ENCODE measurements around the gene SUPT4H1. TPM values are rescaled to one million over a fixed set of nuclear protein-coding genes. Genes with fewer than 3 reads are reported as not detected.
"Not testable (repeated sequence)": the region's sequence is repeated elsewhere in the genome, so short reads cannot be mapped to it uniquely, and the experiment has no call there.

The SUPT4H1 gene
- total RNA-seq (2014; rRNA removed; shearing (Covaris generic)): 61.2 and 61.3 TPM in 2 replicates

GRCh38 chr17:58351831-58352595, at the start of gene SUPT4H1:
SUPT4H1 (minus strand) TSS chr17:58352201; CDS start chr17:58352135, 66 bp downstream.
- peak within 1 kb of the TSS; percentile 84 for H3K4me3 ChIP-seq
- peak; percentile 89 to 90 for DNase-seq
- peak within 1 kb of the TSS; percentile 40 for H3K27ac ChIP-seq
- H3K27me3 ChIP-seq: peaks cover 1% of the 10 kb centered on the region; the same call in 1 of the 2 replicates
- no peaks in the 10 kb centered on the region for H3K4me1 ChIP-seq
- peaks cover 14% of the 10 kb centered on the region for H3K36me3 ChIP-seq
- H3K9me3 ChIP-seq (replicated peaks): no peaks in the 10 kb centered on the region

- no peaks in the 10 kb centered on the region for H3K36me3 ChIP-seq
- no peaks in the 10 kb centered on the region for H3K9me3 ChIP-seq (replicated peaks)
- H3K4me3 ChIP-seq: no peak overlapping the region
- peaks cover 26% of the 10 kb centered on the region for H3K4me1 ChIP-seq
- H3K27me3 ChIP-seq: no peaks in the 10 kb centered on the region
- DNase-seq: no peak
- H3K27ac ChIP-seq: no peak overlapping the region
These were observed 49.3 kb upstream of the SUPT4H1 start for GRCh38 chr17:58401287-58401686.

GRCh38 chr17:58400826-58401225, 48.8 kb upstream of the SUPT4H1 start:
- no peaks in the 10 kb centered on the region for H3K36me3 ChIP-seq
- peaks cover 26% of the 10 kb centered on the region for H3K4me1 ChIP-seq
- H3K27me3 ChIP-seq: no peaks in the 10 kb centered on the region; the same call in 1 of the 2 replicates

GRCh38 chr17:58399974-58400373, 48.0 kb upstream of the SUPT4H1 start:
- no peaks in the 10 kb centered on the region; the same call in 1 of the 2 replicates for H3K27me3 ChIP-seq
- H3K4me3 ChIP-seq: no peak overlapping the region

More at GRCh38 chr17:58400826-58401225, 48.8 kb upstream of the SUPT4H1 start:
- no peak for DNase-seq
- H3K27ac ChIP-seq: no peak overlapping the region
- H3K9me3 ChIP-seq (replicated peaks): no peaks in the 10 kb centered on the region
- no peak overlapping the region for H3K4me3 ChIP-seq

GRCh38 chr17:58398574-58399266, 46.7 kb upstream of the SUPT4H1 start:
- no peaks in the 10 kb centered on the region for H3K36me3 ChIP-seq
- no peak for DNase-seq
- no peak overlapping the region for H3K4me3 ChIP-seq
- H3K27ac ChIP-seq: no peak overlapping the region
- H3K27me3 ChIP-seq: no peaks in the 10 kb centered on the region; the same call in none of the 2 replicates
- H3K4me1 ChIP-seq: peaks cover 26% of the 10 kb centered on the region
- no peaks in the 10 kb centered on the region for H3K9me3 ChIP-seq (replicated peaks)

More at GRCh38 chr17:58399974-58400373, 48.0 kb upstream of the SUPT4H1 start:
- DNase-seq: no peak
- Histone ChIP-seq H3K27ac (no peak overlapping the region), H3K36me3 (no peaks in the 10 kb centered on the region), H3K4me1 (peaks cover 26% of the 10 kb centered on the region), H3K9me3 (replicated peaks) (no peaks in the 10 kb centered on the region)

GRCh38 chr17:58397421-58397820, 45.4 kb upstream of the SUPT4H1 start:
- not testable (repeated sequence) for H3K36me3 ChIP-seq; H3K27ac ChIP-seq; H3K27me3 ChIP-seq; H3K9me3 ChIP-seq (replicated peaks); H3K4me3 ChIP-seq; DNase-seq
- H3K4me1 ChIP-seq: peaks cover 13% of the 10 kb centered on the region

GRCh38 chr17:58396173-58396572, 44.2 kb upstream of the SUPT4H1 start:
- Histone ChIP-seq H3K27ac (no peak overlapping the region), H3K27me3 (peaks cover 2% of the 10 kb centered on the region)

GRCh38 chr17:58394534-58395223, 42.7 kb upstream of the SUPT4H1 start:
- DNase-seq: no peak
- Histone ChIP-seq H3K4me3 (no peak overlapping the region), H3K36me3 (no peaks in the 10 kb centered on the region), H3K27ac (no peak overlapping the region), H3K4me1 (peaks cover 6% of the 10 kb centered on the region; the same call in 1 of the 2 replicates), H3K27me3 (peaks cover 12% of the 10 kb centered on the region), H3K9me3 (replicated peaks) (no peaks in the 10 kb centered on the region)

More at GRCh38 chr17:58396173-58396572, 44.2 kb upstream of the SUPT4H1 start:
- Histone ChIP-seq H3K4me3 (no peak overlapping the region), H3K9me3 (replicated peaks) (no peaks in the 10 kb centered on the region), H3K36me3 (no peaks in the 10 kb centered on the region), H3K4me1 (peaks cover 9% of the 10 kb centered on the region; the same call in 1 of the 2 replicates)
- DNase-seq: no peak

GRCh38 chr17:58391302-58391984, 39.4 kb upstream of the SUPT4H1 start:
- DNase-seq: peak; percentile 71 to 78

GRCh38 chr17:58390884-58391283, 38.9 kb upstream of the SUPT4H1 start:
- H3K36me3 ChIP-seq: no peaks in the 10 kb centered on the region
- H3K4me1 ChIP-seq: peaks cover 6% of the 10 kb centered on the region; the same call in 1 of the 2 replicates
- no peak overlapping the region for H3K4me3 ChIP-seq
- no peaks in the 10 kb centered on the region for H3K9me3 ChIP-seq (replicated peaks)
- peaks cover 12% of the 10 kb centered on the region for H3K27me3 ChIP-seq
- H3K27ac ChIP-seq: no peak overlapping the region
- DNase-seq: no peak

More at GRCh38 chr17:58391302-58391984, 39.4 kb upstream of the SUPT4H1 start:
- peaks cover 12% of the 10 kb centered on the region for H3K27me3 ChIP-seq
- no peak overlapping the region for H3K4me3 ChIP-seq
- no peaks in the 10 kb centered on the region for H3K36me3 ChIP-seq
- no peaks in the 10 kb centered on the region for H3K9me3 ChIP-seq (replicated peaks)
- no peak overlapping the region for H3K27ac ChIP-seq
- peaks cover 6% of the 10 kb centered on the region; the same call in 1 of the 2 replicates for H3K4me1 ChIP-seq

- H3K9me3 ChIP-seq (replicated peaks): no peaks in the 10 kb centered on the region
- peaks cover 12% of the 10 kb centered on the region for H3K27me3 ChIP-seq
- DNase-seq: no peak
These were observed 36.5 kb upstream of the SUPT4H1 start for GRCh38 chr17:58388302-58389190.

GRCh38 chr17:58387834-58388233, 35.8 kb upstream of the SUPT4H1 start:
- Histone ChIP-seq H3K4me3 (no peak overlapping the region), H3K36me3 (no peaks in the 10 kb centered on the region), H3K27me3 (peaks cover 12% of the 10 kb centered on the region), H3K4me1 (peaks cover 6% of the 10 kb centered on the region; the same call in 1 of the 2 replicates), H3K9me3 (replicated peaks) (no peaks in the 10 kb centered on the region), H3K27ac (no peak overlapping the region)
- DNase-seq: no peak

More at GRCh38 chr17:58388302-58389190, 36.5 kb upstream of the SUPT4H1 start:
- Histone ChIP-seq H3K27ac (no peak overlapping the region), H3K4me3 (no peak overlapping the region), H3K36me3 (no peaks in the 10 kb centered on the region), H3K4me1 (peaks cover 6% of the 10 kb centered on the region; the same call in 1 of the 2 replicates)

- no peaks in the 10 kb centered on the region for H3K36me3 ChIP-seq
- peaks cover 5% of the 10 kb centered on the region; the same call in 1 of the 2 replicates for H3K4me1 ChIP-seq
- peaks cover 12% of the 10 kb centered on the region for H3K27me3 ChIP-seq
- no peak overlapping the region for H3K27ac ChIP-seq
- no peak overlapping the region for H3K4me3 ChIP-seq
- DNase-seq: no peak
- no peaks in the 10 kb centered on the region for H3K9me3 ChIP-seq (replicated peaks)
These were observed 34.7 kb upstream of the SUPT4H1 start for GRCh38 chr17:58386708-58387107.

All from SJCRH30 (cell line).